ENCODE data around the gene UBE2J2. TPM values are rescaled to one million over a fixed set of nuclear protein-coding genes. Genes with fewer than 3 reads are reported as not detected.

UBE2J2 gene
- total and polyA plus RNA-seq, 2 of the 4 experiments (the other 2 are of a cell fraction), result 20.6 to 67.5 TPM

- no peak for DNase-seq
- ChIA-PET POLR2A (ENCODE audit: unreplicated experiment) (interaction anchor here (0.5 to 1.0 kb wide), 3 partner anchors 9 to 254 kb away, joined by 3 to 6 read pairs (median 5); no protein-coding TSS in a partner anchor), CTCF (no interaction called here)
- peaks cover 25% of the 10 kb centered on the region for H4K20me1 ChIP-seq (ENCODE audit: insufficient read depth, low read length)
- in situ Hi-C loops (cut with MboI; ENCODE audit: low sequenced_read_pairs) (no loop called here), dilution Hi-C loops (cut with HindIII; ENCODE audit: low sequenced_read_pairs, unreplicated experiment) (no loop called here), intact Hi-C loops (cut with micrococcal nuclease) (loop anchor here (1.0 kb wide), 1 partner anchor 8 kb away; no protein-coding TSS in a partner anchor)
- peak overlapping the region; percentile 94 for H3K27ac ChIP-seq (ENCODE audit: insufficient read depth, low read length)
- no peak overlapping the region for H2BK20ac ChIP-seq (ENCODE audit: low read depth, low read length)
- H2AK9ac ChIP-seq (replicated peaks; ENCODE audit: low read depth, low read length, poor library complexity), result peak overlapping the region; percentile 99
- no TSS peak for BruUV-seq (replicated peaks)
- H3K4me2 ChIP-seq (ENCODE audit: low read depth, low read length), result peak overlapping the region; percentile 97
- H2AFZ ChIP-seq (replicated peaks; ENCODE audit: low read length, poor library complexity), result peak overlapping the region; percentile 89
- peak overlapping the region; percentile 92 for H3K23ac ChIP-seq (ENCODE audit: low read depth, low read length)
- H3K36me3 ChIP-seq (ENCODE audit: control insufficient read depth, insufficient read depth, low read length), result peaks cover 27% of the 10 kb centered on the region
- peak overlapping the region; percentile 94 for H3K14ac ChIP-seq (replicated peaks; ENCODE audit: low read depth, low read length)
- H4K8ac ChIP-seq (ENCODE audit: low read depth in 2 of 2, low read length in 2 of 2), result peak overlapping the region; percentile 64 to 96
- H3K56ac ChIP-seq (ENCODE audit: extremely low read depth, insufficient read depth, low read length), result peak overlapping the region; percentile 79
- H3K4me3 ChIP-seq (ENCODE audit: insufficient read depth, low read depth, low read length), result peak overlapping the region; percentile 71
- peaks cover 8 to 51% of the 10 kb centered on the region in 2 experiments; a peak in 3 of 4 replicates for H3K79me1 ChIP-seq (ENCODE audit: low read depth in 1 of 2, low read length in 2 of 2)
- H3K9me1 ChIP-seq (ENCODE audit: insufficient read depth, low read length), result peaks cover 33% of the 10 kb centered on the region
- H3K4me1 ChIP-seq (ENCODE audit: control insufficient read depth, insufficient read depth, low read length), result peaks cover 38% of the 10 kb centered on the region
- H2BK5ac ChIP-seq (ENCODE audit: low read depth, low read length, poor library complexity, severe bottlenecking), result peak overlapping the region; percentile 99
- no peaks in the 10 kb centered on the region for H3K27me3 ChIP-seq (ENCODE audit: control insufficient read depth, insufficient read depth, low read length)
- 0% methylated on average over 8 of the region's 31 CpGs; no CpG with 5 or more reads in 1 of the 2 experiments for whole genome bisulfite sequencing, 2 experiments (ENCODE audit: extremely low coverage in 2 of 2, insufficient read length in 1 of 2)
- peak overlapping the region; percentile 45; the same call in 1 of the 3 replicates for H2BK15ac ChIP-seq (ENCODE audit: low read depth, low read length)
- TF ChIP-seq ELK1 (IDR thresholded peaks at IDR 0.05; ENCODE audit: borderline replicate concordance, low read depth, low read length) (no peak), CEBPB (IDR thresholded peaks at IDR 0.05; ENCODE audit: low read depth, low read length) (no peak), POLR2A (IDR thresholded peaks at IDR 0.05; ENCODE audit: low read depth, low read length) (no peak), BHLHE40 (IDR thresholded peaks at IDR 0.05; ENCODE audit: low read depth, low read length) (no peak), MXI1 (IDR thresholded peaks at IDR 0.05; ENCODE audit: borderline replicate concordance, low read depth, low read length) (no peak), SMC3 (IDR thresholded peaks at IDR 0.05; ENCODE audit: low read depth, low read length) (no peak), RFX5 (IDR thresholded peaks at IDR 0.05; ENCODE audit: low read depth, low read length) (no peak)
- peak overlapping the region; percentile 91 for H3K4ac ChIP-seq (ENCODE audit: low read depth, low read length)
- H4K91ac ChIP-seq (ENCODE audit: insufficient read depth, low read depth, low read length), result peak overlapping the region; percentile 64
- no peak overlapping the region for H3K18ac ChIP-seq (ENCODE audit: low read depth, low read length)
- peak overlapping the region; percentile 93 for H3K9ac ChIP-seq (ENCODE audit: low read depth, low read length)
- peak; percentile 1 for ATAC-seq (ENCODE audit: low read depth)
- H2AK5ac ChIP-seq (ENCODE audit: low read depth, low read length), result peak overlapping the region; percentile 99
- no peaks in the 10 kb centered on the region for H3K9me3 ChIP-seq (ENCODE audit: control insufficient read depth, insufficient read depth, low read length)
- H4K5ac ChIP-seq (ENCODE audit: low read depth, low read length), result peak overlapping the region; percentile 65; the same call in 1 of the 2 replicates
- peak overlapping the region; percentile 30; the same call in 1 of the 2 replicates for H2BK120ac ChIP-seq (ENCODE audit: low read depth, low read length)
Measured at GRCh38 chr1:1273209-1273511, 494 bp downstream of the UBE2J2 start.

All from IMR-90 (cell line).